Panc1 (cell line): ENCODE measurements around the gene FRRS1L. TPM values are rescaled to one million over a fixed set of nuclear protein-coding genes. Genes with fewer than 3 reads are reported as not detected.

ENCODE experiments used
- total RNA-seq: library from RNA; stranded (reverse); gene quantifications from one replicate; pipeline ENCODE4 v1.2.1, GENCODE V29; 2021; ENCODE audit not compliant: unreplicated experiment

Gene FRRS1L
- total RNA-seq, 1 experiment from 2014 or later = 2.3 TPM

Other genes starting within 250 kb of the FRRS1L start
- 17.1 TPM for gene ELP1, start 233.1 kb downstream of the FRRS1L start, total RNA-seq
- 6.4 TPM for gene ABITRAM, start 232.8 kb downstream of the FRRS1L start, total RNA-seq
- gene CTNNAL1, start 153.8 kb downstream of the FRRS1L start, total RNA-seq = 79.8 TPM
- gene TMEM245, start 47.3 kb downstream of the FRRS1L start, total RNA-seq = 54.0 TPM
- gene EPB41L4B, start 153.8 kb upstream of the FRRS1L start, total RNA-seq = 27.8 TPM